ENCODE results near the gene ABCG5.

DNA sequence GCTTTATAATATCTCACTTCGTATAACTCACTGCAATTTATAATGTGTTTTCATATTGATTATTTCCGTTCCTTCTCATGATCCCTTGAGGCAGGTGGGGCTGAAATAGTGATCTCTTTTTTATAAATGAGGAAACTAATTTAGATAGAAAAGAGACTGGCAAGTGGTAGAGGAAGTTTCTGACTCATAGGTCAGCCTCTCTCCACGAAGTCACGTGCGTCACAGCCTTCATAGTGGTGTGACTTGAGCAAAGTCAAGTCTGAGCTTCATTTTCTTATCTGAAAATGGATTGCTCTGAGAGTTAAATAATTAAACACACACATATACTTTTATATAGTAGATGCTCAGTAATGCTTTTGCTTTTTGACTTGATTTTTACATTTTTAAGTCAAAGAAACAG, 19.9 kb downstream of the ABCG5 start:
- TF ChIP-seq CTCF (IDR thresholded peaks at IDR 0.05) = no peak
- no peak for TF ChIP-seq EP300 (IDR thresholded peaks at IDR 0.05; ENCODE audit: low read depth)
- TF ChIP-seq POLR2AphosphoS5 (IDR thresholded peaks at IDR 0.05) = no peak
- no peak for TF ChIP-seq POLR2A (IDR thresholded peaks at IDR 0.05)
